ENCODE measurements around the gene OR12D2.
"Not testable (repeated sequence)": the region's sequence is repeated elsewhere in the genome, so short reads cannot be mapped to it uniquely, and the experiment has no call there.

The OR12D2 gene

GRCh38 chr6:29395331-29395730 is at the start of gene OR12D2:
OR12D2 (plus strand) TSS chr6:29395631; CDS start chr6:29396700, 1,069 bp downstream.
- DNase-seq = no peak

GRCh38 chr6:29349348-29349747 is 46.1 kb upstream of the OR12D2 start:
- not testable (repeated sequence) for DNase-seq

- DNase-seq = no peak
Observed at GRCh38 chr6:29354980-29355379, 40.5 kb upstream of the OR12D2 start.

GRCh38 chr6:29355603-29356002 is 39.8 kb upstream of the OR12D2 start:
- no peak for DNase-seq

GRCh38 chr6:29368765-29369164 is 26.7 kb upstream of the OR12D2 start, which contains the start of gene OR5V1:
OR5V1 (minus strand) TSS chr6:29368865; CDS start chr6:29356195, 12,670 bp downstream.
- no peak for DNase-seq

- DNase-seq = no peak
Observed at GRCh38 chr6:29375191-29375590, 20.2 kb upstream of the OR12D2 start, which contains the start of gene OR12D3. OR12D3 (minus strand) TSS chr6:29375291; CDS start chr6:29375287, 4 bp downstream.

- no peak for DNase-seq
Observed at GRCh38 chr6:29376003-29376402, 19.4 kb upstream of the OR12D2 start.

- DNase-seq = no peak
Observed at GRCh38 chr6:29388533-29388932, 6.9 kb upstream of the OR12D2 start.

GRCh38 chr6:29399525-29399924 is 4.1 kb downstream of the OR12D2 start:
- DNase-seq = no peak

- no peak for DNase-seq
Observed at GRCh38 chr6:29403801-29404200, 8.4 kb downstream of the OR12D2 start.

GRCh38 chr6:29414588-29414987 is 19.2 kb downstream of the OR12D2 start, which contains the start of gene OR12D1:
OR12D1 (plus strand) TSS chr6:29414928.
- DNase-seq = no peak

GRCh38 chr6:29419516-29419915 is 24.1 kb downstream of the OR12D2 start:
- no peak for DNase-seq

- no peak for DNase-seq
Observed at GRCh38 chr6:29424168-29424567, 28.7 kb downstream of the OR12D2 start.

- DNase-seq = no peak
Observed at GRCh38 chr6:29424575-29424974, 29.1 kb downstream of the OR12D2 start.

GRCh38 chr6:29425075-29425474 is 29.6 kb downstream of the OR12D2 start:
- no peak for DNase-seq

- no peak for DNase-seq
Observed at GRCh38 chr6:29426654-29427053, 31.2 kb downstream of the OR12D2 start.

- DNase-seq = not testable (repeated sequence)
Observed at GRCh38 chr6:29436730-29437129, 41.3 kb downstream of the OR12D2 start.

GRCh38 chr6:29439006-29439405 is 43.6 kb downstream of the OR12D2 start, which contains the start of gene OR10C1:
OR10C1 (plus strand) TSS chr6:29439306; CDS start chr6:29440016, 710 bp downstream.
- no peak for DNase-seq

- DNase-seq = no peak
Observed at GRCh38 chr6:29442719-29443118, 47.3 kb downstream of the OR12D2 start.

- not testable (repeated sequence) for DNase-seq
Observed at GRCh38 chr6:29444031-29444430, 48.6 kb downstream of the OR12D2 start.

All from stimulated activated CD4-positive, alpha-beta T cell treated with anti-CD3 and anti-CD28 coated beads, Interleukin-1b, Interleukin-23, amount 100 ng/mL, for 48 hours (primary cell).